ENCODE data around the gene KIRREL2. TPM values are rescaled to one million over a fixed set of nuclear protein-coding genes. Genes with fewer than 3 reads are reported as not detected.

Gene KIRREL2
- total and polyA plus RNA-seq, 9 of the 15 experiments (the other 6 are each of a cell fraction or from before 2014, with no cell fraction given) = 0.01 to 0.12 (median 0.09) TPM; not detected in 4

DNA sequence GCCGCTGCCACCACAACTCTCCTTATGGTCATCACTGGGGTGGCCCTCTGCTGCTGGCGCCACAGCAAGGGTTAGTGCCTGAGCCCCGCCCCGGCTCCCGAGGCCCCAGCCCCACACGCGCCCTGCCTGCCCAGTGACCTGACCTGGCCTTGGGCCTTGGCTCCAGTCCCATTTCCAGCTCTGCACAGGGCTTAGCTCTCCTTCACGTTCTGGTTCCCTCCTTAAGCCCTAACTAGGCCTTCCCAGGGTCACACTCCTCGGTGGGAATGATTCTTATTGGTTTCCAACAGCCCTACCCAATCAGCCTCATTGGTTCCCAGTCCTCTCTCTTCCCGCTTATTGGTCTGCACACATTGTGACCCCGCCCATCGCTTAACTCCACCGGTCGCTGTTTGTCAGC, 5.8 kb downstream of the KIRREL2 start:
- FAIRE-seq = peak; percentile 54
- peaks cover 7 to 34% of the 10 kb centered on the region in 2 experiments; a peak in 3 of 5 replicates for H3K4me1 ChIP-seq (replicated peaks in 1 of 2; ENCODE audit: control insufficient read depth in 2 of 2, insufficient read depth in 2 of 2, low read length in 2 of 2)
- TF ChIP-seq FOXK1 (CRISPR knock-in tag; IDR thresholded peaks at IDR 0.05; ENCODE audit: borderline replicate concordance) (no peak), GATAD2B (IDR thresholded peaks at IDR 0.05; ENCODE audit: borderline replicate concordance) (no peak), BCOR (IDR thresholded peaks at IDR 0.05) (no peak), STAT5A (IDR thresholded peaks at IDR 0.05; ENCODE audit: borderline replicate concordance, low read length) (no peak), PRMT5 (CRISPR knock-in tag; IDR thresholded peaks at IDR 0.05) (no peak), BDP1 (IDR thresholded peaks at IDR 0.05; ENCODE audit: insufficient read depth, insufficient read length) (no peak), MAFG (tag; conservative IDR thresholded peaks at IDR 0.05) (no peak), HSF4 (CRISPR knock-in tag; IDR thresholded peaks at IDR 0.05; ENCODE audit: borderline replicate concordance) (no peak), NFIC (IDR thresholded peaks at IDR 0.05) (peak; percentile 85), CHD1 (IDR thresholded peaks at IDR 0.05; ENCODE audit: low read length) (no peak)
- TF ChIP-seq, protein P1, sequence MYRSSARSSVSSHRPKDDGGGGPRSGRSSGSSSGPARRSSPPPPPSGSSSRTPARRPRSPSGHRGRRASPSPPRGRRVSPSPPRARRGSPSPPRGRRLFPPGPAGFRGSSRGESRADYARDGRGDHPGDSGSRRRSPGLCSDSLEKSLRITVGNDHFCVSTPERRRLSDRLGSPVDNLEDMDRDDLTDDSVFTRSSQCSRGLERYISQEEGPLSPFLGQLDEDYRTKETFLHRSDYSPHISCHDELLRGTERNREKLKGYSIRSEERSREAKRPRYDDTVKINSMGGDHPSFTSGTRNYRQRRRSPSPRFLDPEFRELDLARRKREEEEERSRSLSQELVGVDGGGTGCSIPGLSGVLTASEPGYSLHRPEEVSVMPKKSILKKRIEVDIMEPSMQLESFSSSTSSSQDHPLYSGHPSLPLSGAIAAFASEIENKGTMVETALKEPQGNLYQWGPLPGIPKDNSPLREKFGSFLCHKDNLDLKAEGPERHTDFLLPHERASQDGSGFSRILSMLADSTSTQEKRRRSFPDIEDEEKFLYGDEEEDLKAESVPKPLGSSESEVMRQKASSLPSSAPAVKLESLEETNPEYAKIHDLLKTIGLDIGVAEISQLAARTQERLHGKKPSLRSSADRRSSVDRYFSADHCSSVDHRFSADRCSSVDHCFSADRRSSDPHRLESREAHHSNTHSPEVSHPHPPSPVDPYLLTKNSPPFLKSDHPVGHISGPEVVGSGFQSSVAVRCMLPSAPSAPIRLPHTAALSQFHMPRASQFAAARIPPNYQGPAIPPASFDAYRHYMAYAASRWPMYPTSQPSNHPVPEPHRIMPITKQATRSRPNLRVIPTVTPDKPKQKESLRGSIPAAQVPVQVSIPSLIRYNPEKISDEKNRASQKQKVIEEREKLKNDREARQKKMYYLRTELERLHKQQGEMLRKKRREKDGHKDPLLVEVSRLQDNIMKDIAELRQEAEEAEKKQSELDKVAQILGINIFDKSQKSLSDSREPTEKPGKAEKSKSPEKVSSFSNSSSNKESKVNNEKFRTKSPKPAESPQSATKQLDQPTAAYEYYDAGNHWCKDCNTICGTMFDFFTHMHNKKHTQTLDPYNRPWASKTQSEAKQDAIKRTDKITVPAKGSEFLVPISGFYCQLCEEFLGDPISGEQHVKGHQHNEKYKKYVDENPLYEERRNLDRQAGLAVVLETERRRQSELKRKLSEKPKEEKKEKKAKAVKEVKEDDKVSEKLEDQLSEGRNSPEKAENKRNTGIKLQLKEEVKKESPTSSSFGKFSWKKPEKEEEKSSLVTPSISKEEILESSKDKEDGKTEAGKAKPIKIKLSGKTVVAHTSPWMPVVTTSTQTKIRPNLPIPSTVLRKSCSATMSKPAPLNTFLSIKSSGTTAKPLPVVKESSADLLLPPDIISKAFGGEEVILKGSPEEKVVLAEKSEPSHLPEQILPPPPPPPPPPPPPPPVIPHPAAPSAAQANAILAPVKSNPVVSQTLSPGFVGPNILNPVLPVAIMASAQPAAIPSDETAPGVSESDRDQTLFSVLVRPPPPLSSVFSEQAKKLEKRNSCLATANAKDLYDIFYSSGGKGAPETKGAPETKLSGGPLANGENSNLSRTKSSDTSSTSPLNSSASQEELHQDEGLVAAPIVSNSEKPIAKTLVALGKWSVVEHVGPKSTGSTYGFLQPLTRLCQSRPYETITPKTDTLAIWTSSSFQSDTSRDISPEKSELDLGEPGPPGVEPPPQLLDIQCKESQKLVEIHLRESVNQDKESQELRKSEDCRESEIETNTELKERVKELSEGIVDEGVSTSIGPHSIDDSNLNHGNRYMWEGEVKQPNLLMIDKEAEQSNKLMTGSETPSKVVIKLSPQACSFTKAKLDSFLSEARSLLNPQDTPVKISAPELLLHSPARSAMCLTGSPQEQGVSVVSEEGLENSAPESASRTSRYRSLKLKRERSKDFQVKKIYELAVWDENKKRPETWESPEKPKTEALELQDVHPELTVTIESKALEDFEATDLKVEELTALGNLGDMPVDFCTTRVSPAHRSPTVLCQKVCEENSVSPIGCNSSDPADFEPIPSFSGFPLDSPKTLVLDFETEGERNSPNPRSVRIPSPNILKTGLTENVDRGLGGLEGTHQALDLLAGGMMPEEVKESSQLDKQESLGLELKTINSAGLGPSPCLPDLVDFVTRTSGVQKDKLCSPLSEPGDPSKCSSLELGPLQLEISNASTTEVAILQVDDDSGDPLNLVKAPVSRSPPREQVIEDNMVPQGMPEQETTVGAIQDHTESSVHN (IDR thresholded peaks at IDR 0.05; ENCODE audit: borderline replicate concordance in 1 of 2, low read depth in 1 of 2) = no peak
- TF ChIP-seq, protein P2, sequence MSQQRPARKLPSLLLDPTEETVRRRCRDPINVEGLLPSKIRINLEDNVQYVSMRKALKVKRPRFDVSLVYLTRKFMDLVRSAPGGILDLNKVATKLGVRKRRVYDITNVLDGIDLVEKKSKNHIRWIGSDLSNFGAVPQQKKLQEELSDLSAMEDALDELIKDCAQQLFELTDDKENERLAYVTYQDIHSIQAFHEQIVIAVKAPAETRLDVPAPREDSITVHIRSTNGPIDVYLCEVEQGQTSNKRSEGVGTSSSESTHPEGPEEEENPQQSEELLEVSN (IDR thresholded peaks at IDR 0.05; ENCODE audit: borderline replicate concordance in 1 of 2, extremely low read depth in 1 of 2, insufficient read depth in 1 of 2, insufficient read length in 1 of 2, low read depth in 1 of 2, low read length in 1 of 2, poor library complexity in 1 of 2, severe bottlenecking in 1 of 2) = peak; percentile 79 to 91

More for the DNA sequence above, 5.8 kb downstream of the KIRREL2 start:
- CTCF ChIA-PET (ENCODE audit: low intra/inter-chr PET ratio) = no interaction called here
- H3K9me3 ChIP-seq (replicated peaks; ENCODE audit: control insufficient read depth, insufficient read depth, low read depth, low read length) = peaks cover 5% of the 10 kb centered on the region; the same call in 1 of the 2 replicates
- WGBS (ENCODE audit: insufficient coverage, low coverage, missing lambda C conversion rate) = 19% methylated on average over 13 of the region's 14 CpGs
- no peaks in the 10 kb centered on the region for H3K9me1 ChIP-seq (ENCODE audit: control insufficient read depth, insufficient read depth, low read length)
- no peak overlapping the region for H3K27ac ChIP-seq (ENCODE audit: extremely low read depth, low read depth, low read length)
- BruUV-seq (replicated peaks) = no TSS peak
- H3K4me3 ChIP-seq = no peak overlapping the region
- peaks cover 6 to 26% of the 10 kb centered on the region in 2 experiments; a peak in 3 of 5 replicates for H3K27me3 ChIP-seq (ENCODE audit: control insufficient read depth in 2 of 2, insufficient read depth in 2 of 2, low read length in 2 of 2)
- ATAC-seq (peak; percentile 78), DNase-seq (ENCODE audit: extremely low read depth in 1 of 4, low spot score in 3 of 4) (peak in 3 of 4 experiments; percentile 32 to 59 (median 54))
- POLR2A ChIA-PET = no interaction called here
- no peaks in the 10 kb centered on the region for H4K20me1 ChIP-seq (replicated peaks; ENCODE audit: control insufficient read depth, insufficient read depth, low read length)
- intact Hi-C loops (cut with micrococcal nuclease) = no loop called here
- in situ Hi-C loops (cut with MboI) = no loop called here
- no peak overlapping the region for H3K9ac ChIP-seq (ENCODE audit: insufficient read depth in 1 of 2, low read depth in 2 of 2, low read length in 2 of 2)
- H2AFZ ChIP-seq (ENCODE audit: low read depth, low read length) = 0 out of 2 replicates have a peak overlapping the region, but pooled peaks have one; percentile 18
- no peaks in the 10 kb centered on the region for H3K36me3 ChIP-seq (ENCODE audit: control insufficient read depth, insufficient read depth, low read length)
- no peaks in the 10 kb centered on the region for H3K79me2 ChIP-seq (ENCODE audit: control insufficient read depth, insufficient read depth, low read length)
- H3K4me2 ChIP-seq (ENCODE audit: insufficient read depth, low read length) = no peak overlapping the region
